Measurements from ENCODE around the gene ZNF423. TPM values are rescaled to one million over a fixed set of nuclear protein-coding genes. Genes with fewer than 3 reads are reported as not detected.

Gene ZNF423
- polyA plus RNA-seq, 1 experiment: 0.11 TPM

- TF ChIP-seq, protein P1, sequence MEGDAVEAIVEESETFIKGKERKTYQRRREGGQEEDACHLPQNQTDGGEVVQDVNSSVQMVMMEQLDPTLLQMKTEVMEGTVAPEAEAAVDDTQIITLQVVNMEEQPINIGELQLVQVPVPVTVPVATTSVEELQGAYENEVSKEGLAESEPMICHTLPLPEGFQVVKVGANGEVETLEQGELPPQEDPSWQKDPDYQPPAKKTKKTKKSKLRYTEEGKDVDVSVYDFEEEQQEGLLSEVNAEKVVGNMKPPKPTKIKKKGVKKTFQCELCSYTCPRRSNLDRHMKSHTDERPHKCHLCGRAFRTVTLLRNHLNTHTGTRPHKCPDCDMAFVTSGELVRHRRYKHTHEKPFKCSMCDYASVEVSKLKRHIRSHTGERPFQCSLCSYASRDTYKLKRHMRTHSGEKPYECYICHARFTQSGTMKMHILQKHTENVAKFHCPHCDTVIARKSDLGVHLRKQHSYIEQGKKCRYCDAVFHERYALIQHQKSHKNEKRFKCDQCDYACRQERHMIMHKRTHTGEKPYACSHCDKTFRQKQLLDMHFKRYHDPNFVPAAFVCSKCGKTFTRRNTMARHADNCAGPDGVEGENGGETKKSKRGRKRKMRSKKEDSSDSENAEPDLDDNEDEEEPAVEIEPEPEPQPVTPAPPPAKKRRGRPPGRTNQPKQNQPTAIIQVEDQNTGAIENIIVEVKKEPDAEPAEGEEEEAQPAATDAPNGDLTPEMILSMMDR (IDR thresholded peaks at IDR 0.05; ENCODE audit: low read depth, low read length): no peak
- CTCF ChIA-PET: no interaction called here
- peaks cover 9% of the 10 kb centered on the region for H3K27me3 ChIP-seq (ENCODE audit: control insufficient read depth, insufficient read depth, low read length)
- H3K9me3 ChIP-seq (ENCODE audit: control insufficient read depth, insufficient read depth, low read length): no peaks in the 10 kb centered on the region
- H3K4me3 ChIP-seq (ENCODE audit: low read depth, low read length): no peak overlapping the region
- DNase-seq (ENCODE audit: low read depth, low spot score): no peak
- POLR2A ChIA-PET: no interaction called here
- no peak overlapping the region for H3K27ac ChIP-seq (ENCODE audit: low read depth, low read length)
These were observed 252.0 kb downstream of the ZNF423 start for GRCh38 chr16:49603956-49604355.

DNA sequence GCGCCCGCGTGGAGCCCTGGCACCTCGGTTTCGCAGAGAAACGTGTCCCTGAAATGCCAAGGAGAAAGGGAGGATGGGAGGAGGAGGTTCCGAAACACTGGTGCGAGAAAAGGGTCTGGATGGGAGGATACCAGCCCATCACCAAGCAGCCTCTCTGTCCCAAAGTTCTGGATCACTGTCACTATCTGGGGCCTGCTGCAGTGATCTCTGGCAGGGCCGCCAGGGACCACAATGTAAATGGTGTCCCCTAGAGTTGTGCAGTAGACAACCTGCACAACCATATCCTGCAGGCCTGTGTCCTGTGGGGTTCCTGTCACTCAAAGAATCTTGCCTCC is 253.0 kb downstream of the ZNF423 start:
- TF ChIP-seq, protein P1 (IDR thresholded peaks at IDR 0.05; ENCODE audit: low read depth, low read length): no peak
- POLR2A ChIA-PET: no interaction called here
- no peak for DNase-seq (ENCODE audit: low read depth, low spot score)
- H3K27ac ChIP-seq (ENCODE audit: low read depth, low read length): no peak overlapping the region
- peaks cover 14% of the 10 kb centered on the region for H3K27me3 ChIP-seq (ENCODE audit: control insufficient read depth, insufficient read depth, low read length)
- no peaks in the 10 kb centered on the region for H3K9me3 ChIP-seq (ENCODE audit: control insufficient read depth, insufficient read depth, low read length)
- H3K4me3 ChIP-seq (ENCODE audit: low read depth, low read length): no peak overlapping the region
- CTCF ChIA-PET: no interaction called here

- no peak overlapping the region for H3K27ac ChIP-seq (ENCODE audit: low read depth, low read length)
- CTCF ChIA-PET: no interaction called here
- peaks cover 14% of the 10 kb centered on the region for H3K27me3 ChIP-seq (ENCODE audit: control insufficient read depth, insufficient read depth, low read length)
- TF ChIP-seq, protein P1 (IDR thresholded peaks at IDR 0.05; ENCODE audit: low read depth, low read length): no peak
- H3K4me3 ChIP-seq (ENCODE audit: low read depth, low read length): no peak overlapping the region
- POLR2A ChIA-PET: no interaction called here
- no peaks in the 10 kb centered on the region for H3K9me3 ChIP-seq (ENCODE audit: control insufficient read depth, insufficient read depth, low read length)
- no peak for DNase-seq (ENCODE audit: low read depth, low spot score)
These were observed 253.5 kb downstream of the ZNF423 start for GRCh38 chr16:49602201-49602975.

GRCh38 chr16:49601576-49601975 is 254.3 kb downstream of the ZNF423 start:
- no peak for DNase-seq (ENCODE audit: low read depth, low spot score)
- TF ChIP-seq, protein P1 (IDR thresholded peaks at IDR 0.05; ENCODE audit: low read depth, low read length): no peak
- CTCF ChIA-PET: no interaction called here
- Histone ChIP-seq H3K4me3 (ENCODE audit: low read depth, low read length) (no peak overlapping the region), H3K27me3 (ENCODE audit: control insufficient read depth, insufficient read depth, low read length) (peaks cover 15% of the 10 kb centered on the region), H3K27ac (ENCODE audit: low read depth, low read length) (no peak overlapping the region), H3K9me3 (ENCODE audit: control insufficient read depth, insufficient read depth, low read length) (no peaks in the 10 kb centered on the region)
- POLR2A ChIA-PET: no interaction called here

DNA sequence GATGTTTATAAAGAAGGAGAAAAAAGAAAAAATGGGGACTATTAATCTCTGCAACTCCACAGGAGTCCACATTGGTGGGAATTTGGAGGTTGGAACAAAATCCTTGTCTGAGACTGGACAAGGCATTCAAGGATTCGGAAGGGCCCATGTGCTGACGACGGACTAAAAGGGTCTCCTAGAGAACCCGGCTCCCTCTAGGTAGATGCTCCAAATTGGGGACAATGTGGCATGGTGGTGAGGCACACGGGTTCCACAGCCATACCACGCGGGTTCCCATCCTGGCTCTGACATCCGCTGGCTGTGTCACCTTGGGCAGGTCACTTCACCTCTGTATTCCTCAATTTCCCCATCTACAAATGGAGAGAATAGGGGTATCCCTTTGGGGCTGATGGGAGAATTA is 254.9 kb downstream of the ZNF423 start:
- TF ChIP-seq, protein P1 (IDR thresholded peaks at IDR 0.05; ENCODE audit: low read depth, low read length): no peak
- no peak overlapping the region for H3K4me3 ChIP-seq (ENCODE audit: low read depth, low read length)

More for the DNA sequence above, 254.9 kb downstream of the ZNF423 start:
- CTCF ChIA-PET: no interaction called here
- no peak for DNase-seq (ENCODE audit: low read depth, low spot score)
- POLR2A ChIA-PET: no interaction called here
- Histone ChIP-seq H3K9me3 (ENCODE audit: control insufficient read depth, insufficient read depth, low read length) (no peaks in the 10 kb centered on the region), H3K27me3 (ENCODE audit: control insufficient read depth, insufficient read depth, low read length) (peaks cover 15% of the 10 kb centered on the region), H3K27ac (ENCODE audit: low read depth, low read length) (no peak overlapping the region)
